Right ventricle myocardium inferior (tissue), 1 donor: ENCODE data around the gene UBE2I. TPM values are rescaled to one million over a fixed set of nuclear protein-coding genes. Genes with fewer than 3 reads are reported as not detected.
"Not testable (repeated sequence)": the region's sequence is repeated elsewhere in the genome, so short reads cannot be mapped to it uniquely, and the experiment has no call there.

Experiments
- ATAC-seq: fragments of 200-7000 bp; cut with Tn5 transposase; one replicate; pipeline ENCODE4 v1.9.1; 2020; ENCODE audit warnings: mild to moderate bottlenecking, moderate library complexity
- DNase-seq: peaks from one replicate; pipeline ENCODE4 v3.0.0; 2021; ENCODE audit errors: missing footprints
- intact Hi-C: fragments of 100-400 bp; cut with DNase I; formaldehyde crosslinking; loops from one replicate; pipeline ENCODE4 v1.11.0; 2022
- total RNA-seq: library from RNA; stranded (reverse); fragmentation: NEBNext Ultra II Directional; extraction: Animal tissue kit (Norgen Biotek cat#: 25700); gene quantifications from one replicate; pipeline ENCODE4 v1.2.1, GENCODE V29; 2021
- donor health status: DM: no; HTN: yes; CAD: no; lungs with severe emphysema.

UBE2I gene
- total RNA-seq, 1 donor from 2014 or later: 89.4 TPM

GRCh38 chr16:1289477-1289866 is 20.0 kb upstream of the UBE2I start:
- intact Hi-C loops: no loop called here
- DNase-seq: no peak
- no peak for ATAC-seq

DNA sequence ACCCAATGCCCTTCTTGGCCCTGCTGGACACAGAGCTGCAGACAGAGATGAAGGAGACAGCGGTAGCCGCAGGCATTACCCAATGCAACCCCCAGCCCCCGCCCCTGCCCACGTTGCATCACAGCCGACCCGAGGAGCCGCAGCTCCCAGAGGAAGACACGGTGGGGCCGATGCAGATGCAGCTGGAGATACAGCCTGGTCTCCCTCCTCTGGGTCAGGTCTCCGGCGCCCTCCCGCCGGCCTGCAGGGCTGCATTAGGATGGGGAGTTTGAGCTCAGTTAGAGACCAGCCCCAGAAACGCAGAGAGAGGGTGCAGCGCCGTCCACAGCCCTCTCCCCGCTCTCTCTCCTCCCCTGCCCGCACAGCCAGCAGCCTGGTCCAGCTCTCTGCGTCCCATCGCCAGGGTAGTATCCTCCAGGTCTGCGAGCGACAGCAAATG is 19.4 kb upstream of the UBE2I start:
- no peak for DNase-seq
- intact Hi-C loops: no loop called here
- no peak for ATAC-seq

- intact Hi-C loops: no loop called here
- DNase-seq: peak; percentile 28
Measured at GRCh38 chr16:1290860-1291575, 18.4 kb upstream of the UBE2I start.

GRCh38 chr16:1291576-1291974 is 17.9 kb upstream of the UBE2I start:
- no peak for ATAC-seq
- DNase-seq: no peak
- intact Hi-C loops: no loop called here

More at GRCh38 chr16:1290860-1291575, 18.4 kb upstream of the UBE2I start:
- ATAC-seq: no peak

- intact Hi-C loops, ATAC-seq, DNase-seq: not testable (repeated sequence)
Measured at GRCh38 chr16:1292208-1292607, 17.2 kb upstream of the UBE2I start.

GRCh38 chr16:1292808-1293207 is 16.6 kb upstream of the UBE2I start:
- DNase-seq: peak; percentile 9
- ATAC-seq, intact Hi-C loops: not testable (repeated sequence)

- DNase-seq: peak; percentile 33
- no peak for ATAC-seq
- intact Hi-C loops: no loop called here
Measured at GRCh38 chr16:1293921-1294656, 15.3 kb upstream of the UBE2I start.

DNA sequence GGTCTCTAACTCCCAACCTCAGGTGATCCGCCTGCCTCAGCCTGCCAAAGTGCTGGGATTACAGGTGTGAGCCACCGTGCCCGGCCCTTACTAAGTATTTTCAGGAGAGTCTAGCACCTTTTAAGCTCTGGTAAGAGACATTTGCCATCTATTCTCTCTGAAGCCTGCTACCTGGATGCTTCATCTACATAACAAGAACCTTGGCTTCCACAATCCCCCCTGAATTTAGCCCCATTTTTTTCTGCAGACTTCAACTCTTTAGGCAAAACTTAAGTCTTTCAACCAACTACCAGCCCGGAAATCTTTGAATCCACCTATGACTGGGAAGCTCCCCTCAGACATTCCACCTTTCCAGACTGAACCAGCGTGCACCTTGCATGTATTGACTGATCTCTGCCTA is 14.0 kb upstream of the UBE2I start:
- intact Hi-C loops: no loop called here
- ATAC-seq: no peak
- no peak for DNase-seq

DNA sequence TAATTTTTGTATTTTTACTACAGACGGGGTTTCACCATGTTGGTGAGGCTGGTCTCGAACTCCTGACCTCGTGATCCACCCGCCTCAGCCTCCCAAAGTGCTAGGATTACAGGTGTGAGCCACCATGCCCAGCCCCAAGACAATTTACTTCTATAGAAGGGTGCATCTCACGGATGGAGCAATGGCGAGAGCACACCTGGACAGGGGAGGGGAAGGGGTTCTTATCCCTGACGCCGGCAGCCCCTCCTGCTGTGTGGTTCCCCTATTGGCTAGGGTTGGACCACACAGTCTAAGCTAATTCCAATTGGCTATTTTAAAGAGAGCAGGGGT is 12.8 kb upstream of the UBE2I start:
- ATAC-seq, intact Hi-C loops, DNase-seq: not testable (repeated sequence)

DNA sequence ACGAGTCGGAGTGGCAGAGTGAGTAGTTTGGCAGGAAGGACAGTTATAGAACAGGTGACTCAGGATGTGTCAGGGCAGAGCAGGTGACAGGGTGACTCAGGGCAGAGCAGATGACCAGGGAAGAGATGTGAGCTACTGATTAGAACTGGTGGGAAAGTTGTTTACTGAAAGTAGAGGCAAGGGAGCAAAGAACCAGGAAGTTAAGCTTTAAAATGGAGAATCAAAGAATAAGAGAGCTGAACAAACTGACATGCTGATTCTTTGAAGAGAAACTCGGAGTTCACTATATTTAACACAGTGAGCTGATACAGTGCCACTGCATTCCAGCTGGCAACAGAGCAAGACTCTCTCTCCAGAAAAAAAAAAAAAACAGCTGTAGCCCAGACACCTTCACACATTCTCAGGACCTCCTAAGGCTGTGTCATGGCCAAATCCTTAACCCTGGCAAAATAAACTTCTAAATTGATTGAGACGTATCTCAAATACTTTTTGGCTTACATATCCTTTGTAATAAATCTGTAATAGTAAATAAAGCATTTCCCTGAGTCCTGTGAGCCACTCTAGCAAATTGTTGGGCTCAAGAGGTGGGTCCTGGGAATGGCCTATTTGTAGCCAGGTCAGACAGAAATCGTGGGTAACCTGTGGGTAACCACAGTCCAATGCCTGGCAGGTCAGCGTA is 12.3 kb upstream of the UBE2I start:
- intact Hi-C loops: no loop called here
- DNase-seq (no peak), ATAC-seq (peak; percentile 44)

GRCh38 chr16:1298406-1298805 is 11.0 kb upstream of the UBE2I start:
- intact Hi-C loops: no loop called here
- DNase-seq (no peak), ATAC-seq (no peak)

DNA sequence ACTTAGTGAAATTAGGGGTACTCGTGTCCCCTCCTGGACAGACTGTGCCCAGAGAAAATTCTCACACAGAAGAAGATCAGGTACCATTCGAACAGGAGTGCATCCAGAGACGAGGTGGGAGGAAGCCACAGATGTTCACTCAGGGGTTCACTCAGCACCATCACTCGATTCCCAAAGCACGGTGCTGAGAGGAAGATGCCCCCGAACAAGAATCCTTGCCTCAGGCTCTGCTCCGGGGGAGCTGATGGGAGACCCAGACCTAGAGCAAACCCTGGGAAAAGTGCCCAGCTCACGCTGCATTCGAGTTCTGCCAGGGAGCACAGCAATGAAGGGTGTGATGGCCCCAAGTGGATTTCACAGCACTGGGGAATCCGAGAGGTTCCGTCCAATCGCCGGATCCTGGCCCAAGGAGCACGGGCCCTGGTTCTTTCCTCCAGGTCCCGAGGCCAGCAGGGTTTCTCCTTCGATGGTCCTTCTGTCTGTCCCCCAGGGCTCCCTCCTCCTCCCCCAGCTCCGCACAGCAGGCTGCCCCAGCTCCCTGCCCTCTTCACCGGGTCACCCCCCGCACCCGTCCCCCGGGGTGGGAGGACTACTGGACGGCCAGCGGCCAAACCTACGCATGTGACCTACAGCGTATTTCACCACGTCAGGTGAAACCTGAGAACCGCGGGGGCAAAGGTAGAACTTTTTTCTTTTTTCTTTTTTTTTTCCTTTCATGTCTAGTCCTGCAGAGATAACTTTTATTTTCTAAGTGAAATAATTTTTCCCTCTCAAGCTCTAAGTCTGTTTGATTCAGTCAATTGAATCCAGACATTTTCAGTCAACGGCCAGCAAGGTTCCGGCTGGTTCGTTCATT is 10.2 kb upstream of the UBE2I start:
- ATAC-seq (no peak), DNase-seq (no peak)
- intact Hi-C loops: no loop called here

- intact Hi-C loops: no loop called here
- DNase-seq: no peak
- no peak for ATAC-seq
Measured at GRCh38 chr16:1299868-1300203, 9.6 kb upstream of the UBE2I start.

- peak; percentile 75 for ATAC-seq
- peak; percentile 91 for DNase-seq
- intact Hi-C loops: no loop called here
Measured at GRCh38 chr16:1300664-1301476, 8.6 kb upstream of the UBE2I start.

- no peak for DNase-seq
- intact Hi-C loops: no loop called here
Measured at GRCh38 chr16:1301562-1301961, 7.9 kb upstream of the UBE2I start.

GRCh38 chr16:1305823-1306222 is 3.6 kb upstream of the UBE2I start:
- ATAC-seq (no peak), DNase-seq (no peak)
- intact Hi-C loops: loop anchor here (5.0 kb wide), 2 partner anchors 46 to 101 kb away; partner anchors contain the start of genes GNPTG and TSR3

More at GRCh38 chr16:1301562-1301961, 7.9 kb upstream of the UBE2I start:
- ATAC-seq: no peak

GRCh38 chr16:1306334-1306733 is 3.1 kb upstream of the UBE2I start:
- intact Hi-C loops: loop anchor here (5.0 kb wide), 2 partner anchors 46 to 101 kb away; partner anchors contain the start of genes GNPTG and TSR3
- ATAC-seq (no peak), DNase-seq (no peak)
